GM19035 (cell line): Measurements from ENCODE around the gene NXPH1.

ENCODE experiments used
- ATAC-seq: cut with Tn5 transposase; IDR thresholded peaks from one replicate; pipeline ENCODE4 v1.9.1; 2021; ENCODE audit not compliant: unreplicated experiment

NXPH1 gene

DNA sequence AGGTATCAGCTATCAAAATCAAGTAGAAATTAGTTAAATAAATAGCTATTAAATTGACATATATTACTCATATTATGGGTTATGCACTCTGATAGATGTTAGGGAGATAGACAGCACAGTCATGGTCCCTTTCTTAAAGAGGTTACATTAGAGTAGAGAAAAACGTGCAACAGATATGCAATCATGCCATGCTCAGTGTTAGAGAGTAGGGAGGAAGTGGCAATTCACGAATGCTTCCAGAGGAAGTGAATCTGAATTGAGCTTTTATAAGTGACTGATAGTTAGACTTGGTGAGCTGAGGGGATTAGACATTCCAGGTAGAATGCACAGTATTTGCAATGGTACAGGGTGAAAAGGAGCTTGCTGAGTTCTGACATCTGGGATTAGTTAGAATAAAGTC lies 349.8 kb downstream of the NXPH1 start:
- no peak for ATAC-seq

GRCh38 chr7:8785081-8785480 lies 351.7 kb downstream of the NXPH1 start:
- ATAC-seq, result no peak

GRCh38 chr7:8800986-8801385 lies 367.6 kb downstream of the NXPH1 start:
- ATAC-seq, result no peak
